Erythroblast (primary cell): ENCODE results near the gene ARHGDIB.

Experiments used
- GATA1 ChIP-seq: IDR thresholded peaks from 2 replicates; pipeline ENCODE4 v1.6.1; 2011; ENCODE audit warnings: low read depth, mild to moderate bottlenecking, control low read depth, low read length, moderate library complexity
- POLR2A ChIP-seq: IDR thresholded peaks from 2 replicates; pipeline ENCODE4 v1.6.1; 2011; ENCODE audit warnings: mild to moderate bottlenecking, low read length

DNA sequence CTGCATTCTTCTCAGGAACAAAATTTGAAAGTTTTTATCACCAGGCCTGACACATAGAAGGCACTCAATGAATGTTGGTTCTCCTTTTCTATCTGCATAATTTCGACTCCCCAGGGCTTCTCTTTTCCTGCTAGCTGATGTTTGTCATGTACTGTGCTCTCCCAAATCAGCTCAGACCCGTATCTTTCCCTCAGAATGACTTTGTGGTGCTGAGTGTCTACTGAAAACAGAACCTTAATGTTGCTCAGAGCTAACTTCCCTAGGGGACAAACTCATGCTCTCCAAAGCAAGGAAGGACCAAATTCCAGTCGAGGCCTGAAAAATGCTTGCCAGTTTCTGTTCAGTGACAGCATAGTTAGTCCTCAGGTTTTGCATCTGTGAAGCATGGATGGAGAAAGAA, 1.9 kb downstream of the ARHGDIB start:
- TF ChIP-seq POLR2A (peak; percentile 36), GATA1 (no peak)
